ENCODE measurements around the gene POU1F1. TPM values are rescaled to one million over a fixed set of nuclear protein-coding genes. Genes with fewer than 3 reads are reported as not detected.
"Not testable (repeated sequence)": the region's sequence is repeated elsewhere in the genome, so short reads cannot be mapped to it uniquely, and the experiment has no call there.

The POU1F1 gene
- polyA plus RNA-seq, 6 donors from 2014 or later = not detected

DNA sequence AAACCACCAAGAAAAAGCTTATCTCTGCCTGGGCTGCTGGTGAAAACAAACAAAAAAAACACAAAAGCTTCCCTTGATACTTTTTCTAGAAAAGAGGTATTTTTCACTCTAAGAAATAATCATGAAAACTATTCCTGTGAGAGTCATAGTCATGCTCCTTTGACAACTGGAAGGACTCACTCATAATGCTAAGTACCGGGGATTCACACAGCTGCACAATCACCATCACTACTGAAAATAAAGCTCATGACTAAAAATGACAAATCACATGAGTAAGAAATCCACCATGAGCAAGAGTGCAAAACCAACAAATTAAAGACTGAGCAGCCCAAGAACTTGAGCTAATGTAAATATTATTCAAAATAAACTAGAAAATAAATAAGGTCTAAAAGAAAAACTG is 10.6 kb upstream of the POU1F1 start:
- DNase-seq (no peak), ATAC-seq (ENCODE audit: low read depth in 2 of 2) (no peak)
- H3K36me3 Mint-ChIP-seq = peaks cover 0 to 7% of the 10 kb centered on the region in 2 donors
- H3K27ac Mint-ChIP-seq = no peak overlapping the region
- no peak overlapping the region for H3K4me3 Mint-ChIP-seq
- peaks cover 3 to 16% (median 6%) of the 10 kb centered on the region in 3 donors for H3K27me3 Mint-ChIP-seq
- no peaks in the 10 kb centered on the region for H3K9me3 Mint-ChIP-seq
- no peaks in the 10 kb centered on the region for H3K4me1 Mint-ChIP-seq

DNA sequence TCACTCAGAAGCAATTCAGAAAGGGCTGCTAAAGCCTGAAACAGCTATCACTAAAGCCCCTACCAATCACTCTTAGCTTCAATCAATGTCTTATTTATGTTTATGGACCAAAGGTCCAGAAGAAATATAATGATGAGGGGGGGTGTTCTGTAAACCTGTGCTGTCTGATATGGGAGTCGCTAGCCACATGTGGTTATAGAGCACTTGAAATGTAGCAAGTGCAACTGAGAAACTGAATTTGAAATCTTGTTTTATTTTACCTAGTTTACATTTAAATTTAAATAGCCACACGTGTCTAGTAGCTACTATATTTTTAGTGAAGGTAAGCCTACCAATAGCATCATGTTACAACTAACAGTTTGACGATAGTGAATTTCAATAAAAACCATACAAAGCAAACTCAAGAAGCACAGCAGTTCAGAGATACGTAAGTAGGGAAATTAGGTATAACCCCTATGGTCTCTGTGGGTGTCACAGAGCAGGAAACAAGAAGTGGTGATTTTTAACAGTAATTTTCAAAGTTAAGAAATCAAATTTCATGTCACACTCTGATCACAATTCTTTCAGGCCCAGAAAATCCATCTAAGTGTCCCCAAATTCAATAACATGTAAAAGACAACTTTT is 3.6 kb downstream of the POU1F1 start:
- Mint-ChIP-seq H3K27me3 (no peaks in the 10 kb centered on the region), H3K27ac (peak overlapping the region in 3 of 6 donors; percentile 2 to 67 (median 59)), H3K4me3 (peak overlapping the region in 2 of 8 donors; percentile 5 to 9), H3K4me1 (peaks cover 19 to 26% (median 25%) of the 10 kb centered on the region in 3 donors), H3K9me3 (no peaks in the 10 kb centered on the region), H3K36me3 (no peaks in the 10 kb centered on the region)
- ATAC-seq (ENCODE audit: low read depth in 2 of 2) (peak; percentile 84 to 85), DNase-seq (peak; percentile 53)

DNA sequence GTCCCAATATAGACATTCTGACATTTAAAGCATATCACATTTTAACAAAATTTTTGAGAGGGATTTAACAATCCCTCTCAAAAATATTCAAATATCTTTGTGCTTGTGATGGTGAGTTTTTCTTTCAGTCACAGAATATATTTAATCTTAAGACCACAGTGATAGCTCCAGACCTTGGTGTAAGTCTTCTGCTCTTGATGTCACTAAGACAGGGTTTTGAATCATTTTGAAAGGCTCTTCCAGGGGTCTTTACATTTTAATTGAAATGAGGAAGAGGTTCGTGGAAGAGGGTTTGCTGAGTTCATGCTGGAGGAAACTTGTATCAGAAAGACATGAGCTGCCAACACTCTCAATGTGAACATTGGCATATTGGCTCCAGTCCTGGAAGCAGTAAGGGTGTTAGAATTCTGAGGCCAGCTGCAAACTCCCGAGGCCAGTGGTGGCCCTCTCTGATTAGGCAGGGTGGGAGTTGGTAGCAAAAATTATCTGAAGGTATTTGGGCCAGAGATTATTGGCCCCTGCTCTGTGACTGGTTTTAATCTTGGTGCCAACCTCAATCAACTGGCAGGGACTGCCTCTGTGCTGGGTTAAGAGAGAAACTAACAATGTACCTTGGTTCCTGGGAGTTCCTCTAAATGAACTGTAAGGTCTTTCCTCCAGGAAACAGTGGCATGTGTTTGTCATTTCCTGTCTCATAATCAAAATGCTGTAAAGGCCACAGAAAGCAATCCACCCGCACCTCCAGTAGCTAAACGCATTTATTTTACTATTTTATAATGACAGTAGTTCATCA is 5.3 kb downstream of the POU1F1 start:
- peak; percentile 42 for DNase-seq
- Mint-ChIP-seq H3K27ac (peak overlapping the region in 3 of 6 donors; percentile 41 to 89 (median 78)), H3K36me3 (no peaks in the 10 kb centered on the region), H3K4me1 (peaks cover 19 to 26% (median 25%) of the 10 kb centered on the region in 3 donors), H3K4me3 (peak overlapping the region in 5 of 8 donors; percentile 32 to 75 (median 44)), H3K9me3 (no peaks in the 10 kb centered on the region), H3K27me3 (no peaks in the 10 kb centered on the region)
- peak; percentile 79 to 80 for ATAC-seq (ENCODE audit: low read depth in 2 of 2)

GRCh38 chr3:87269723-87270122 is 6.7 kb downstream of the POU1F1 start:
- no peak for DNase-seq
- Mint-ChIP-seq H3K36me3 (no peaks in the 10 kb centered on the region), H3K4me3 (no peak overlapping the region), H3K9me3 (no peaks in the 10 kb centered on the region), H3K27me3 (no peaks in the 10 kb centered on the region), H3K27ac (peak overlapping the region in 2 of 6 donors; percentile 46 to 58), H3K4me1 (peaks cover 19 to 26% (median 25%) of the 10 kb centered on the region in 3 donors)
- no peak for ATAC-seq (ENCODE audit: low read depth in 2 of 2)

DNA sequence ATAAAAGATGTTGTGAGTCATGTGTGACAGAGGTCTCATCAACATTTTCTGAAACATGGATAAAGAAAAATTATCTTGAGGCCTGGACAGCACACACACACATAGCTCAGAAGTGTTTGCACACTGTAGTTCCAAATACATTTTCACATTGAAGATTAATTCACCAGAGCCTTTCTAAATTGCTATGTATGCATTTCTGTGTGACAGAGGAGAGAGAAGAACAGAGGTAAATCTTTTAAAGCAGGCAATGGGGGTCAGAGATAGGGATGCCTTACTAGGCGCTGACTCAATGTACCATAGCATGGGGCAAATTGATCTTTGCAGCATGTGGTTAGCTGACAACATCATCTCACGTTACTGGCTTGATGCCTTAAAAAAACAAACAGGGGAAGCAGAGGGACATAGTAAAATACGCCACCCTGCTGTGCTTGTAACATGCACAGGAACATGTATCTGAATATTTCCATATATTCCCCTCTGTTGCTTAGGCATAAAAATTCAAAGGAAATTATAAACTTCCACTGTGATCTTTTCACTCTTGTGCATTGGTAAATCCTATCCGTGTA is 7.7 kb downstream of the POU1F1 start:
- no peaks in the 10 kb centered on the region for H3K27me3 Mint-ChIP-seq
- peak overlapping the region in 2 of 6 donors; percentile 38 to 70 for H3K27ac Mint-ChIP-seq
- no peaks in the 10 kb centered on the region for H3K36me3 Mint-ChIP-seq
- no peak overlapping the region for H3K4me3 Mint-ChIP-seq
- no peak for DNase-seq
- peaks cover 19 to 25% (median 24%) of the 10 kb centered on the region in 3 donors for H3K4me1 Mint-ChIP-seq
- ATAC-seq (ENCODE audit: low read depth in 2 of 2) = no peak
- H3K9me3 Mint-ChIP-seq = no peaks in the 10 kb centered on the region

- Mint-ChIP-seq H3K27ac (no peak overlapping the region), H3K4me3 (peak overlapping the region in 1 of 8 donors; percentile 10), H3K4me1 (peaks cover 14 to 21% (median 18%) of the 10 kb centered on the region in 3 donors), H3K27me3 (no peaks in the 10 kb centered on the region), H3K36me3 (no peaks in the 10 kb centered on the region), H3K9me3 (no peaks in the 10 kb centered on the region)
- ATAC-seq (ENCODE audit: low read depth in 2 of 2) (no peak), DNase-seq (no peak)
Measured at GRCh38 chr3:87267953-87268645, 8.3 kb downstream of the POU1F1 start.

GRCh38 chr3:87261925-87262324 is 14.5 kb downstream of the POU1F1 start:
- H3K27me3 Mint-ChIP-seq = no peaks in the 10 kb centered on the region
- H3K36me3 Mint-ChIP-seq = no peaks in the 10 kb centered on the region
- H3K9me3 Mint-ChIP-seq = no peaks in the 10 kb centered on the region
- H3K4me1 Mint-ChIP-seq = no peaks in the 10 kb centered on the region
- H3K4me3 Mint-ChIP-seq = peak overlapping the region in 1 of 8 donors; percentile 25
- DNase-seq (no peak), ATAC-seq (ENCODE audit: low read depth in 2 of 2) (no peak)
- peak overlapping the region in 2 of 6 donors; percentile 19 to 20 for H3K27ac Mint-ChIP-seq

DNA sequence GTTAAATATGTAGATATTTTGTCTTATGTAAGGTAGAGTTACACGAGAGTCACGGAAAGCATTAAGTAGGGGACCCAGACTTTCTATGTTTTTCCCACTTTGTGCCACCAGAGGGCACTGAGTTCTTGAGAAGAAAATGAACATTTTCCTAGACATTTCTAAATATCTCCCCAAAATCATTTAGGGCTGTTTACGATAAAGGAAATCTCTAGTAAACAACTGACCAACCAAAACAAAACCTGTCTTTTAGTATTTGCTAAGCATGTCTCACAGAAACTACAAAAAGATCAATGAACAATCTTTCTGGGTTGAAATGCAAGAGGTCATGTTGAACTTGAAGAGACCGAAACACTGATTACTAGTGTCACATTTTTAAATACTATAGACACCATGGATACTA is 16.1 kb downstream of the POU1F1 start:
- peak overlapping the region in 1 of 6 donors; percentile 76 for H3K27ac Mint-ChIP-seq
- DNase-seq = peak; percentile 36
- H3K27me3 Mint-ChIP-seq = no peaks in the 10 kb centered on the region
- no peaks in the 10 kb centered on the region for H3K4me1 Mint-ChIP-seq
- peaks cover 0 to 5% of the 10 kb centered on the region in 2 donors for H3K36me3 Mint-ChIP-seq
- no peak overlapping the region for H3K4me3 Mint-ChIP-seq
- ATAC-seq (ENCODE audit: low read depth in 2 of 2) = peak; percentile 38 to 60
- H3K9me3 Mint-ChIP-seq = no peaks in the 10 kb centered on the region

DNA sequence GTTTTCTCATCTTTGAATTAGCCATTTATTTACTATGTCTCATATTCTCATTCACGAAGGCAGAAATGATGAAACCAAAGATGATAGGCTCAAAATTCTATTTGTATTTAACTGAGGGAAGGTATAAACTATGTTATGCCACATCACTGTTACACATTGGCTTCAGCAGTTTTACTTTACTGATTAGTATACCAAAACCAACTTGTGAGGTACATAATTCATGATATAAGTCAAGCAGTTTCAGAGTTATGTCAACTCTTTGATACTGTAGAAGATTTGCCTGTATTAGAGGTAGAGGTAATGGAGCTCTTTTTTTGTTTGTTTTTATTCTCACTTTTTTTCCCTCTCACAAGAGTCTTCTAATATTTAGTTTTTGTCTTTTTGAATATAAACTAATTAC is 26.4 kb downstream of the POU1F1 start:
- H3K36me3 Mint-ChIP-seq = peaks cover 0 to 32% of the 10 kb centered on the region in 2 donors
- peaks cover 0 to 3% (median 0%) of the 10 kb centered on the region in 3 donors for H3K4me1 Mint-ChIP-seq
- no peak overlapping the region for H3K4me3 Mint-ChIP-seq
- DNase-seq (no peak), ATAC-seq (ENCODE audit: low read depth in 2 of 2) (no peak)
- H3K27me3 Mint-ChIP-seq = no peaks in the 10 kb centered on the region
- no peaks in the 10 kb centered on the region for H3K9me3 Mint-ChIP-seq
- H3K27ac Mint-ChIP-seq = no peak overlapping the region

DNA sequence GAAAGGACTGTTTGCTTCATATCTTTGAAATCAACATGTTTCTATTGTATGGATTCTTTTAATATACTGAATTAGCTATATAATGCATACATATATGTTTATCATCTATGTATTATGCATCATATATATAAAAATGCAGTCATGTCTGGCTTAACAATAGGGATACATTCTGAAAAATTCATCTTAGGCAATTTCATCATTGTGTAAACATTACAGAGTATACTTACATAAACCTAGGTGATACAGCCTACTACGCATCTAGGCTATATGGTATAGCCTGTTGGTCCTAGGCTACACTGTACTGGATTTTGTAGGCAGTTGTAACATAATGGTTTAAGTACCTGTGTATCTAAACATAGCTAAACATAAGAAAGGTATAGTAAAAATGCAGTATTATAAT is 27.6 kb downstream of the POU1F1 start:
- H3K27me3 Mint-ChIP-seq = no peaks in the 10 kb centered on the region
- peaks cover 0 to 3% (median 0%) of the 10 kb centered on the region in 3 donors for H3K4me1 Mint-ChIP-seq
- H3K27ac Mint-ChIP-seq = no peak overlapping the region
- no peak for ATAC-seq (ENCODE audit: low read depth in 2 of 2)
- H3K4me3 Mint-ChIP-seq = no peak overlapping the region
- H3K9me3 Mint-ChIP-seq = no peaks in the 10 kb centered on the region
- no peak for DNase-seq
- peaks cover 0 to 20% of the 10 kb centered on the region in 2 donors for H3K36me3 Mint-ChIP-seq

DNA sequence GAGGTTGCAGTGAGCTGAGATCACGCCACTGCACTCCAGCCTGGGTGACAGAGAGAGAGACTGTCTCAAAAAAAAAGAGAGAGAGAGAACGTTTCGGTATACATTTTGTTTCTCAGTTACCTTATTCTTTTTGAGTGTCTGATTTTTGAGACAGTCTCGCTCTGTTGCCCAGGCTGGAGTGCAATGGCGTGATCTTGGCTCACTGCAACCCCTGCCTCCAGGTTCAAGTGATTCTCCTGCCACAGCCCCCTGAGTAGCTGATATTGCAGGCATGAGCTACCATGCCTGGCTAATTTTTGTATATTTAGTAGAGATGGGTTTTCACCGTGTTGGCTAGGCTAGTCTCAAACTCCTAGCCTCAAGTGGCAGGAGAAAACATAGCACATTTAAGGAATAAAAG is 28.2 kb downstream of the POU1F1 start:
- not testable (repeated sequence) for H3K4me1 Mint-ChIP-seq; H3K27me3 Mint-ChIP-seq; H3K4me3 Mint-ChIP-seq; DNase-seq; H3K9me3 Mint-ChIP-seq; ATAC-seq (ENCODE audit: low read depth in 2 of 2)
- H3K36me3 Mint-ChIP-seq = peaks cover 0 to 19% of the 10 kb centered on the region in 2 donors
- peak overlapping the region in 1 of 6 donors; percentile 47 for H3K27ac Mint-ChIP-seq

DNA sequence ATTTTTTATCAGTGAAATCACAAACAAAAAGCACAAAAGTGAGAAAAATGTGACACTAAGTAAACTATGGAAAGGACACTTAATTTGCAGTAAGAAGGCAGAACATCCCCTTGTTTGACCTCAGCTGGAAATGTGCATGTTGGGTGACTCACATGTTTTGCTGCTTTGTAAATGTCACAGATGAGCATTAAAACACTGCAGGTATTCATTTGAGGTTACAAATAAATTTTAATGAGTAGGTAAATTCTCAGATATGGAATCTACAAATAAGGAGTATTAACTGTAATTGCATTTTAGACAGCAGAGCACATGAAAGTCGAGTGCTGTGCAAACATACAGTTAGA is 29.0 kb downstream of the POU1F1 start:
- Mint-ChIP-seq H3K27ac (peak overlapping the region in 1 of 6 donors; percentile 80), H3K36me3 (peaks cover 0 to 17% of the 10 kb centered on the region in 2 donors), H3K4me1 (peaks cover 0 to 7% (median 0%) of the 10 kb centered on the region in 3 donors), H3K27me3 (no peaks in the 10 kb centered on the region), H3K4me3 (no peak overlapping the region), H3K9me3 (no peaks in the 10 kb centered on the region)
- DNase-seq (no peak), ATAC-seq (ENCODE audit: low read depth in 2 of 2) (no peak)

- no peak for DNase-seq
- Mint-ChIP-seq H3K36me3 (peaks cover 0 to 14% of the 10 kb centered on the region in 2 donors), H3K4me1 (peaks cover 0 to 7% (median 0%) of the 10 kb centered on the region in 3 donors), H3K27me3 (no peaks in the 10 kb centered on the region), H3K9me3 (no peaks in the 10 kb centered on the region), H3K4me3 (no peak overlapping the region), H3K27ac (peak overlapping the region in 1 of 6 donors; percentile 80)
- no peak for ATAC-seq (ENCODE audit: low read depth in 2 of 2)
Measured at GRCh38 chr3:87246662-87247429, 29.5 kb downstream of the POU1F1 start.
